ENCODE measurements around the gene TMPRSS2. TPM values are rescaled to one million over a fixed set of nuclear protein-coding genes. Genes with fewer than 3 reads are reported as not detected.

TMPRSS2 gene
- total and polyA plus RNA-seq, 9 of the 15 experiments (the other 6 are each of a cell fraction or from before 2014, with no cell fraction given): 0.20 TPM; not detected in 8

DNA sequence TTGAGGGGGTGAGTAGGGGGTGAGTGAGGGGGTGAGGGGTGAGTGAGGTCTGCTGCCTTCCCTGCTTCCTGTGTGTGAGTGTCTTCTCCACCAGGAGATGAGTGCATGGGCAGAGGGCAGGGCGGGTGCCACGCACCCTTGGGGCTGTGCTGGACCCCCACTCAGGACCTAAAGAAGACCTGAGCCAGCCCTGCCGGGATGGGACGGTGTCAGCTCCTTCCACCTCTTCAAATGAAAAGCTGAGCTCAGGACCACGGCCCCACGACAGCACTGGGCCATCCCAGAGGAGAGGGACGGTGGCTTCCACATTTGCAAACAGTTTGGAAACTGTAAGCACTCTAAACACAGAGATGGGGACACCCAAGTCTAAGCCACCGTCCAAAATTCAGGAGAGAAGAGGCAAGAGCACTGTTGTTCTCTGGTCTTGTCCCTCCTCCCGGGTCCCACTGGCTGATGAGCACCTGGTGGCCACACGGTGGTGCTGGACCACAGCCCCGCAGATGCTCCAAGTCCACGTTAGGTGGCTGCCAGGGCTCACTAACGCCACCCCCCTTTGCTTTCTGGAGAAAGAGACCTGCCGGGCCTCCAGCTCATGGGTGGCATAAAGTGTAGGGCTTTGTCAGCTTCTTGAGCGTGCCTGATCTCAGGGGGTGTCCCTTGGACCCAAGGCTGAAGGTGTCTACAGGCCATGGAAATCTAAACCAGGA is 32.1 kb downstream of the TMPRSS2 start:
- 3% methylated on average over 13 of the region's 15 CpGs for WGBS (ENCODE audit: insufficient coverage, low coverage, missing lambda C conversion rate)
- no peak overlapping the region for H3K9ac ChIP-seq (ENCODE audit: insufficient read depth in 1 of 2, low read depth in 2 of 2, low read length in 2 of 2)
- no peak overlapping the region for H2AFZ ChIP-seq (ENCODE audit: low read depth, low read length)
- ChIA-PET POLR2A (interaction anchor here (1.0 kb wide), 1 partner anchor 14 kb away, joined by 4 read pairs; no protein-coding TSS in a partner anchor), CTCF (ENCODE audit: low intra/inter-chr PET ratio) (no interaction called here)
- TF ChIP-seq PURB (CRISPR knock-in tag; IDR thresholded peaks at IDR 0.05; ENCODE audit: low read depth): no peak
- TF ChIP-seq DNMT1 (IDR thresholded peaks at IDR 0.05): no peak
- TF ChIP-seq C11orf30 (IDR thresholded peaks at IDR 0.05; ENCODE audit: low read depth): no peak
- TF ChIP-seq ZFPM2 (CRISPR knock-in tag; IDR thresholded peaks at IDR 0.05): no peak
- TF ChIP-seq ELF2 (CRISPR knock-in tag; IDR thresholded peaks at IDR 0.05): no peak
- H3K4me3 ChIP-seq: no peak overlapping the region
- no peaks in the 10 kb centered on the region for H3K79me2 ChIP-seq (ENCODE audit: control insufficient read depth, insufficient read depth, low read length)
- H3K36me3 ChIP-seq (ENCODE audit: control insufficient read depth, insufficient read depth, low read length): no peaks in the 10 kb centered on the region
- intact Hi-C loops (cut with micrococcal nuclease): no loop called here
- H3K4me1 ChIP-seq (replicated peaks in 1 of 2; ENCODE audit: control insufficient read depth in 2 of 2, insufficient read depth in 2 of 2, low read length in 2 of 2): no peaks in the 10 kb centered on the region
- BruUV-seq (replicated peaks): no TSS peak
- FAIRE-seq (no peak), DNase-seq (ENCODE audit: extremely low read depth in 1 of 4, low spot score in 3 of 4) (no peak), ATAC-seq (peak; percentile 75)
- no peak overlapping the region for H3K27ac ChIP-seq (ENCODE audit: extremely low read depth, low read depth, low read length)
- H3K9me3 ChIP-seq (replicated peaks; ENCODE audit: control insufficient read depth, insufficient read depth, low read depth, low read length): no peaks in the 10 kb centered on the region
- in situ Hi-C loops (cut with MboI): no loop called here
- H3K27me3 ChIP-seq (ENCODE audit: control insufficient read depth in 2 of 2, insufficient read depth in 2 of 2, low read length in 2 of 2): peaks cover 8 to 42% of the 10 kb centered on the region in 2 experiments; a peak in 4 of 5 replicates
- H3K4me2 ChIP-seq (ENCODE audit: insufficient read depth, low read length): no peak overlapping the region
- no peaks in the 10 kb centered on the region for H3K9me1 ChIP-seq (ENCODE audit: control insufficient read depth, insufficient read depth, low read length)
- no peaks in the 10 kb centered on the region for H4K20me1 ChIP-seq (replicated peaks; ENCODE audit: control insufficient read depth, insufficient read depth, low read length)
